BLaER1 (cell line): ENCODE results near the gene ARFGEF3.

Experiments
- H3K27ac ChIP-seq: shearing (Covaris generic); formaldehyde crosslinking; 2 replicates; pipeline ENCODE4 v1.8.1; 2022
- H3K27me3 ChIP-seq: shearing (Covaris generic); formaldehyde crosslinking; 2 replicates; pipeline ENCODE4 v1.8.1; 2022
- H3K36me3 ChIP-seq: shearing (Covaris generic); formaldehyde crosslinking; 2 replicates; pipeline ENCODE4 v1.8.1; 2022
- H3K4me1 ChIP-seq: shearing (Covaris generic); formaldehyde crosslinking; 2 replicates; pipeline ENCODE4 v1.8.1; 2022
- H3K4me2 ChIP-seq: shearing (Covaris generic); formaldehyde crosslinking; 2 replicates; pipeline ENCODE4 v1.8.1; 2022
- H3K4me3 ChIP-seq: shearing (Covaris generic); formaldehyde crosslinking; 2 replicates; pipeline ENCODE4 v1.8.1; 2022
- H3K9ac ChIP-seq: shearing (Covaris generic); formaldehyde crosslinking; 2 replicates; pipeline ENCODE4 v1.8.1; 2022
- H3K9me3 ChIP-seq: shearing (Covaris generic); formaldehyde crosslinking; 2 replicates; pipeline ENCODE4 v1.8.1; 2022
- H4K20me1 ChIP-seq: shearing (Covaris generic); formaldehyde crosslinking; 2 replicates; pipeline ENCODE4 v1.8.1; 2022
- Cebpa-rat ChIP-seq: shearing (Covaris generic); IDR thresholded peaks from 2 replicates; pipeline ENCODE4 v1.8.1; 2022

Gene ARFGEF3

GRCh38 chr6:138196122-138196738 is 34.5 kb downstream of the ARFGEF3 start:
- no peak for TF ChIP-seq Cebpa-rat
- Histone ChIP-seq H3K27me3 (no peaks in the 10 kb centered on the region), H3K4me3 (no peak overlapping the region), H3K4me2 (no peak overlapping the region), H4K20me1 (no peaks in the 10 kb centered on the region), H3K4me1 (no peaks in the 10 kb centered on the region), H3K36me3 (no peaks in the 10 kb centered on the region), H3K9ac (no peak overlapping the region), H3K27ac (no peak overlapping the region), H3K9me3 (no peaks in the 10 kb centered on the region)

GRCh38 chr6:138197570-138197969 is 35.8 kb downstream of the ARFGEF3 start:
- Histone ChIP-seq H3K36me3 (no peaks in the 10 kb centered on the region), H3K4me1 (no peaks in the 10 kb centered on the region), H3K4me2 (no peak overlapping the region), H3K27me3 (no peaks in the 10 kb centered on the region), H3K4me3 (no peak overlapping the region), H3K9ac (no peak overlapping the region), H4K20me1 (no peaks in the 10 kb centered on the region), H3K9me3 (no peaks in the 10 kb centered on the region), H3K27ac (no peak overlapping the region)
- no peak for TF ChIP-seq Cebpa-rat

- Histone ChIP-seq H4K20me1 (no peaks in the 10 kb centered on the region), H3K4me3 (no peak overlapping the region), H3K9ac (no peak overlapping the region), H3K4me2 (no peak overlapping the region), H3K36me3 (no peaks in the 10 kb centered on the region), H3K4me1 (no peaks in the 10 kb centered on the region), H3K27ac (no peak overlapping the region), H3K9me3 (no peaks in the 10 kb centered on the region), H3K27me3 (no peaks in the 10 kb centered on the region)
- TF ChIP-seq Cebpa-rat = no peak
Observed at GRCh38 chr6:138198430-138199091, 36.8 kb downstream of the ARFGEF3 start.

GRCh38 chr6:138201836-138202235 is 40.1 kb downstream of the ARFGEF3 start:
- no peaks in the 10 kb centered on the region for H3K9me3 ChIP-seq
- H4K20me1 ChIP-seq = no peaks in the 10 kb centered on the region
- H3K27ac ChIP-seq = no peak overlapping the region
- no peak overlapping the region for H3K4me2 ChIP-seq
- H3K4me3 ChIP-seq = no peak overlapping the region
- no peak overlapping the region for H3K9ac ChIP-seq
- H3K4me1 ChIP-seq = no peaks in the 10 kb centered on the region
- H3K27me3 ChIP-seq = no peaks in the 10 kb centered on the region
- no peaks in the 10 kb centered on the region for H3K36me3 ChIP-seq
- no peak for TF ChIP-seq Cebpa-rat

GRCh38 chr6:138203315-138203714 is 41.6 kb downstream of the ARFGEF3 start:
- H3K4me3 ChIP-seq = no peak overlapping the region
- no peak for TF ChIP-seq Cebpa-rat
- H3K9ac ChIP-seq = no peak overlapping the region
- H3K27me3 ChIP-seq = no peaks in the 10 kb centered on the region
- H3K36me3 ChIP-seq = no peaks in the 10 kb centered on the region
- H3K9me3 ChIP-seq = no peaks in the 10 kb centered on the region
- H4K20me1 ChIP-seq = no peaks in the 10 kb centered on the region
- H3K27ac ChIP-seq = no peak overlapping the region
- H3K4me2 ChIP-seq = no peak overlapping the region
- H3K4me1 ChIP-seq = no peaks in the 10 kb centered on the region

- Histone ChIP-seq H3K36me3 (no peaks in the 10 kb centered on the region), H3K4me1 (no peaks in the 10 kb centered on the region), H3K9me3 (no peaks in the 10 kb centered on the region), H3K4me2 (no peak overlapping the region), H3K4me3 (no peak overlapping the region), H3K27me3 (no peaks in the 10 kb centered on the region), H3K9ac (no peak overlapping the region), H3K27ac (no peak overlapping the region), H4K20me1 (no peaks in the 10 kb centered on the region)
- no peak for TF ChIP-seq Cebpa-rat
Observed at GRCh38 chr6:138204303-138204702, 42.6 kb downstream of the ARFGEF3 start.

GRCh38 chr6:138204792-138205384 is 43.1 kb downstream of the ARFGEF3 start:
- Histone ChIP-seq H3K4me1 (no peaks in the 10 kb centered on the region), H3K9ac (no peak overlapping the region), H3K27me3 (no peaks in the 10 kb centered on the region), H3K36me3 (no peaks in the 10 kb centered on the region), H3K4me3 (no peak overlapping the region), H3K27ac (no peak overlapping the region), H4K20me1 (no peaks in the 10 kb centered on the region), H3K4me2 (no peak overlapping the region), H3K9me3 (no peaks in the 10 kb centered on the region)
- TF ChIP-seq Cebpa-rat = no peak

- H3K36me3 ChIP-seq = no peaks in the 10 kb centered on the region
- no peak overlapping the region for H3K4me2 ChIP-seq
- H3K4me3 ChIP-seq = no peak overlapping the region
- H3K4me1 ChIP-seq = no peaks in the 10 kb centered on the region
- H3K27me3 ChIP-seq = no peaks in the 10 kb centered on the region
- no peak overlapping the region for H3K27ac ChIP-seq
- TF ChIP-seq Cebpa-rat = no peak
- H3K9ac ChIP-seq = no peak overlapping the region
- H4K20me1 ChIP-seq = no peaks in the 10 kb centered on the region
- H3K9me3 ChIP-seq = no peaks in the 10 kb centered on the region
Observed at GRCh38 chr6:138205437-138206094, 43.8 kb downstream of the ARFGEF3 start.

GRCh38 chr6:138206862-138207261 is 45.1 kb downstream of the ARFGEF3 start:
- no peak for TF ChIP-seq Cebpa-rat
- H3K9ac ChIP-seq = no peak overlapping the region
- H3K4me3 ChIP-seq = no peak overlapping the region
- H3K27me3 ChIP-seq = no peaks in the 10 kb centered on the region
- no peaks in the 10 kb centered on the region for H3K4me1 ChIP-seq
- no peaks in the 10 kb centered on the region for H4K20me1 ChIP-seq
- no peak overlapping the region for H3K4me2 ChIP-seq
- no peaks in the 10 kb centered on the region for H3K9me3 ChIP-seq
- H3K27ac ChIP-seq = no peak overlapping the region
- no peaks in the 10 kb centered on the region for H3K36me3 ChIP-seq

- no peak overlapping the region for H3K9ac ChIP-seq
- H3K4me1 ChIP-seq = no peaks in the 10 kb centered on the region
- H3K4me2 ChIP-seq = no peak overlapping the region
- no peaks in the 10 kb centered on the region for H3K27me3 ChIP-seq
- no peaks in the 10 kb centered on the region for H3K36me3 ChIP-seq
- H4K20me1 ChIP-seq = no peaks in the 10 kb centered on the region
- H3K27ac ChIP-seq = no peak overlapping the region
- H3K9me3 ChIP-seq = no peaks in the 10 kb centered on the region
- TF ChIP-seq Cebpa-rat = no peak
- no peak overlapping the region for H3K4me3 ChIP-seq
Observed at GRCh38 chr6:138211048-138211581, 49.4 kb downstream of the ARFGEF3 start.
